CD4-positive, alpha-beta T cell (primary cell): ENCODE data around the gene MLLT10. TPM values are rescaled to one million over a fixed set of nuclear protein-coding genes. Genes with fewer than 3 reads are reported as not detected.

Source experiments
- ATAC-seq: fragments of 200-7000 bp; cut with Tn5 transposase; one replicate; pipeline ENCODE4 v1.10.0; 2022; ENCODE audit warnings: mild to moderate bottlenecking; ENCODE audit not compliant: poor library complexity
- CTCF ChIA-PET: fragments of 350-600 bp; sonication (Branson Sonifier 250); formaldehyde crosslinking; loops from one replicate; lab custom pipeline; 2021; ENCODE audit warnings: antibody characterized with exemption, inconsistent platforms; lab: Charles Lee
- POLR2A ChIA-PET: fragments of 350-600 bp; sonication (Branson Sonifier 250); formaldehyde crosslinking; loops from one replicate; lab custom pipeline; 2021; ENCODE audit warnings: antibody characterized with exemption, inconsistent platforms; lab: Charles Lee
- DNase-seq, 14 experiments: peaks; one replicate each; pipeline ENCODE4 v3.0.0-alpha.2; 2013 to 2020; ENCODE audit warnings: mixed read lengths in 2 of 14
- H3K27ac ChIP-seq, 2 donors: one replicate each; pipeline versions ENCODE4 v1.5.1 to v1.7.0; 2013; ENCODE audit warnings: low read length in 2 of 2, low read depth in 1 of 2, mild to moderate bottlenecking in 1 of 2
- H3K27me3 ChIP-seq, 2 experiments: 1 replicate in 1 of 2; 2 replicates in 1 of 2; pipeline versions ENCODE4 v1.6.1 to v1.7.0; 2013; ENCODE audit warnings: low read length in 2 of 2, control low read depth in 1 of 2, mild to moderate bottlenecking in 1 of 2, moderate library complexity in 1 of 2; ENCODE audit not compliant: insufficient read depth in 2 of 2, control insufficient read depth in 1 of 2
- H3K36me3 ChIP-seq: one replicate; pipeline ENCODE4 v1.6.1; 2013; ENCODE audit warnings: low read length, control low read depth; ENCODE audit not compliant: insufficient read depth
- H3K4me1 ChIP-seq: one replicate; pipeline ENCODE4 v1.6.1; 2013; ENCODE audit warnings: low read length, control low read depth; ENCODE audit not compliant: insufficient read depth
- H3K4me3 ChIP-seq: one replicate; pipeline ENCODE4 v1.5.1; 2013; ENCODE audit warnings: mild to moderate bottlenecking, low read length, moderate library complexity
- H3K9me3 ChIP-seq, 2 experiments: 1 replicate in 1 of 2; 2 replicates in 1 of 2; pipeline versions ENCODE4 v1.6.1 to v1.7.0; 2013; ENCODE audit warnings: low read length in 2 of 2, mild to moderate bottlenecking in 2 of 2, control low read depth in 1 of 2, moderate library complexity in 1 of 2; ENCODE audit not compliant: control insufficient read depth in 1 of 2, insufficient read depth in 1 of 2
- H3K27ac Mint-ChIP-seq: one replicate; pipeline ENCODE4 v1.8.0; 2020; ENCODE audit warnings: mixed read lengths
- H3K27me3 Mint-ChIP-seq: one replicate; pipeline ENCODE4 v1.8.0; 2021; ENCODE audit warnings: mixed read lengths
- H3K36me3 Mint-ChIP-seq: one replicate; pipeline ENCODE4 v1.8.0; 2021; ENCODE audit warnings: low read depth, mixed read lengths
- H3K4me1 Mint-ChIP-seq: one replicate; pipeline ENCODE4 v1.8.0; 2021; ENCODE audit warnings: low read depth, mixed read lengths
- H3K4me3 Mint-ChIP-seq: one replicate; pipeline ENCODE4 v1.8.0; 2020; ENCODE audit warnings: mild to moderate bottlenecking, mixed read lengths
- H3K9me3 Mint-ChIP-seq: one replicate; pipeline ENCODE4 v1.8.0; 2020; ENCODE audit warnings: mixed read lengths
- intact Hi-C, 2 experiments: fragments of 100-400 bp; cut with DNase I in 1 of 2; cut with micrococcal nuclease in 1 of 2; formaldehyde crosslinking; loops; one replicate each; pipeline versions ENCODE4 v1.15.1 to v1.9.0; 2023 to 2025; cut with DNase I, micrococcal nuclease
- polyA plus RNA-seq, 2 donors: library from polyadenylated mRNA; unstranded; fragments of 120-200 nt; gene quantifications; one replicate each; pipeline ENCODE4 v1.2.1, GENCODE V29; 2013
- total RNA-seq, 174 experiments: library from RNA in 2 of 174; stranded (reverse) in 2 of 174; gene quantifications; one replicate each; pipeline ENCODE4 v1.2.3 and lab custom pipeline; 2021 to 2026
- TF ChIP-seq, protein P1 (sequence below): fragments of 200-600 bp; IDR thresholded peaks from one replicate; pipeline ENCODE4 v1.8.0; 2022; ENCODE audit warnings: antibody characterized with exemption, mild to moderate bottlenecking

Gene MLLT10
- total RNA-seq = 10 to 100 TPM; 46.0 to 64.1 TPM
- 33.2 TPM for polyA plus RNA-seq (2013, experiment 1 of 2)
- 45.4 TPM for polyA plus RNA-seq (2013, experiment 2 of 2)
- 17.3 to 107 (median 71.7) reads per million in 172 experiments for total RNA-seq (lab: John Stamatoyannopoulos, UW)

DNA sequence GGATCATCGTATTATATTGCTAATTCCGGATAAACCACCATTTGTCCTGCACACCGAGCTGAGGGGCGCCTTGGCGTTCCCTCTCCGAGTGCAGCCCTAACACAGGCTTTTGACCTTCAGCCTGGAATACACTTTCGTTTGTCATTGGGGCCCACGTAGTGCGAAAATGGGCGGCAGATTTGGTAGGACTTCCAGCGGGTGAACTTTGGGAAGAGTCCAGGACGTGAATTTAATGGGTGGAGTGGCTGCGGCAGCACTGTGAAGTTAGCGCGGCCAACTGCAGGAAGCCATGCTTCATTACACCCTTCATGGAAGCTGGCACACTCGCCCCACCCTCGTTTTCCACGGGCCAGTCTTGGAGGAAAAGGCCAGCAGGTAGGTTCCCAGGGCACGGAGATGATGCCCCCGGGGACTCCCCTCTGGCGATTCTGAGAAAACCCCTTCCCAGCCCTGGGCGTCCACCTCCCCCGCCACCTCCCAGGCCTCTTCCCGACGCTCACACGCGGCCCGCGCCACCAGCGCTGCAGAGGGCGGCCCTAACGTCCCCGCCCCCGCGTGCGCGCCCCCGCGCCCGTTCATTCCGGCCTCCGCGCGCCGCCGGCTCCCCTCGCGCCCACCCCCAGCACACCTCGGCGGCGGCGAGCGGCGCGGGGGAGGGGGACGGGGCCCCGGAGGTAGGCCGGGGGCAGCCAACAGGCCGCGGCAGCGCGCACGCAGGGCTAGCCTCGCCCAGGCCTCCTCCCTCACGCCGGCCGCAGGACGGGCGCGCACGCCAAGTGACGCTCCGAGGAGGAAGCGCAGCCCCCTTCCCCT, at the start of gene MLLT10:
Gene MLLT10 (plus strand): TSS at position 766 of the 813 bp plus-strand sequence. CDS start 413 bp downstream, outside the sequence.
- ChIA-PET POLR2A (interaction anchor here (0.5 to 2.4 kb wide), 10 partner anchors 8 to 903 kb away, joined by 3 to 16 read pairs (median 4); partner anchors contain the start of genes DNAJC1 and SKIDA1), CTCF (interaction anchor here (0.8 to 2.2 kb wide), 2 partner anchors 37 to 40 kb away, joined by 3 to 14 read pairs; no protein-coding TSS in a partner anchor)
- no peaks in the 10 kb centered on the region for H3K9me3 Mint-ChIP-seq
- intact Hi-C loops = loop anchor here (1.0 to 10.0 kb wide), 5 partner anchors 8 to 785 kb away; partner anchors contain the start of gene SKIDA1 (in 1 of the 2)
- H3K27ac ChIP-seq = peak within 1 kb of the TSS; percentile 81 to 83
- peak within 1 kb of the TSS; percentile 90 for H3K27ac Mint-ChIP-seq
- peaks cover 6% of the 10 kb centered on the region for H3K36me3 ChIP-seq
- peak within 1 kb of the TSS; percentile 85 for H3K4me3 ChIP-seq
- H3K9me3 ChIP-seq = no peaks in the 10 kb centered on the region
- ATAC-seq (peak; percentile 83), DNase-seq (peak; percentile 81 to 98 (median 92))
- peak within 1 kb of the TSS; percentile 96 for H3K4me3 Mint-ChIP-seq
- peaks cover 32% of the 10 kb centered on the region for H3K36me3 Mint-ChIP-seq
- H3K4me1 Mint-ChIP-seq = peaks cover 29% of the 10 kb centered on the region
- peaks cover 19% of the 10 kb centered on the region for H3K4me1 ChIP-seq
- no peaks in the 10 kb centered on the region for H3K27me3 Mint-ChIP-seq
- no peaks in the 10 kb centered on the region for H3K27me3 ChIP-seq
- TF ChIP-seq, protein P1, sequence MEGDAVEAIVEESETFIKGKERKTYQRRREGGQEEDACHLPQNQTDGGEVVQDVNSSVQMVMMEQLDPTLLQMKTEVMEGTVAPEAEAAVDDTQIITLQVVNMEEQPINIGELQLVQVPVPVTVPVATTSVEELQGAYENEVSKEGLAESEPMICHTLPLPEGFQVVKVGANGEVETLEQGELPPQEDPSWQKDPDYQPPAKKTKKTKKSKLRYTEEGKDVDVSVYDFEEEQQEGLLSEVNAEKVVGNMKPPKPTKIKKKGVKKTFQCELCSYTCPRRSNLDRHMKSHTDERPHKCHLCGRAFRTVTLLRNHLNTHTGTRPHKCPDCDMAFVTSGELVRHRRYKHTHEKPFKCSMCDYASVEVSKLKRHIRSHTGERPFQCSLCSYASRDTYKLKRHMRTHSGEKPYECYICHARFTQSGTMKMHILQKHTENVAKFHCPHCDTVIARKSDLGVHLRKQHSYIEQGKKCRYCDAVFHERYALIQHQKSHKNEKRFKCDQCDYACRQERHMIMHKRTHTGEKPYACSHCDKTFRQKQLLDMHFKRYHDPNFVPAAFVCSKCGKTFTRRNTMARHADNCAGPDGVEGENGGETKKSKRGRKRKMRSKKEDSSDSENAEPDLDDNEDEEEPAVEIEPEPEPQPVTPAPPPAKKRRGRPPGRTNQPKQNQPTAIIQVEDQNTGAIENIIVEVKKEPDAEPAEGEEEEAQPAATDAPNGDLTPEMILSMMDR = peak; percentile 30

GRCh38 chr10:21487416-21488180, 46.4 kb upstream of the MLLT10 start:
- POLR2A ChIA-PET = no interaction called here
- no peak for DNase-seq
- TF ChIP-seq, protein P1 = no peak

GRCh38 chr10:21488246-21488956, 45.6 kb upstream of the MLLT10 start:
- Histone ChIP-seq H3K9me3 (no peaks in the 10 kb centered on the region), H3K27ac (no peak overlapping the region), H3K4me1 (no peaks in the 10 kb centered on the region), H3K4me3 (no peak overlapping the region), H3K27me3 (peaks cover 0 to 2% of the 10 kb centered on the region in 2 experiments), H3K36me3 (no peaks in the 10 kb centered on the region)
- ChIA-PET CTCF (no interaction called here), POLR2A (interaction anchor here (0.6 kb wide), 1 partner anchor 529 kb away, joined by 4 read pairs; no protein-coding TSS in a partner anchor)
- H3K4me3 Mint-ChIP-seq = no peak overlapping the region
- DNase-seq (no peak), ATAC-seq (no peak)
- peaks cover 35% of the 10 kb centered on the region for H3K27me3 Mint-ChIP-seq
- no peaks in the 10 kb centered on the region for H3K9me3 Mint-ChIP-seq
- intact Hi-C loops = no loop called here
- TF ChIP-seq, protein P1 = no peak
- no peaks in the 10 kb centered on the region for H3K4me1 Mint-ChIP-seq
- no peak overlapping the region for H3K27ac Mint-ChIP-seq
- H3K36me3 Mint-ChIP-seq = no peaks in the 10 kb centered on the region

More at GRCh38 chr10:21487416-21488180, 46.4 kb upstream of the MLLT10 start:
- H3K4me3 ChIP-seq = no peak overlapping the region
- Mint-ChIP-seq H3K9me3 (no peaks in the 10 kb centered on the region), H3K27ac (no peak overlapping the region), H3K4me1 (no peaks in the 10 kb centered on the region), H3K36me3 (no peaks in the 10 kb centered on the region), H3K4me3 (no peak overlapping the region), H3K27me3 (peaks cover 29% of the 10 kb centered on the region)
- H3K36me3 ChIP-seq = no peaks in the 10 kb centered on the region
- no peaks in the 10 kb centered on the region for H3K4me1 ChIP-seq
- CTCF ChIA-PET = no interaction called here
- no peak overlapping the region for H3K27ac ChIP-seq
- H3K27me3 ChIP-seq = no peaks in the 10 kb centered on the region
- ATAC-seq = no peak
- no peaks in the 10 kb centered on the region for H3K9me3 ChIP-seq
- intact Hi-C loops = no loop called here
